ENCODE data around the gene ITM2C.

- TF ChIP-seq CTCF (IDR thresholded peaks at IDR 0.05), result no peak
- TF ChIP-seq POLR2A (IDR thresholded peaks at IDR 0.05), result no peak
These were observed 45.9 kb downstream of the ITM2C start for GRCh38 chr2:230910546-230911177.

Data from uterus (tissue), 2 donors.